GM19324 (cell line): Measurements from ENCODE around the gene NR2C2AP.

Experiments used
- ATAC-seq: cut with Tn5 transposase; IDR thresholded peaks from one replicate; pipeline ENCODE4 v1.9.1; 2021; ENCODE audit warnings: mild to moderate bottlenecking, moderate library complexity; ENCODE audit not compliant: unreplicated experiment, low FRiP score

Gene NR2C2AP

GRCh38 chr19:19215792-19216191, 12.6 kb upstream of the NR2C2AP start:
- no peak for ATAC-seq

- ATAC-seq, result no peak
Measured at GRCh38 chr19:19214892-19215291, 11.7 kb upstream of the NR2C2AP start.

- ATAC-seq, result no peak
Measured at GRCh38 chr19:19214159-19214490, 10.9 kb upstream of the NR2C2AP start.

- no peak for ATAC-seq
Measured at GRCh38 chr19:19213426-19214158, 10.4 kb upstream of the NR2C2AP start.

GRCh38 chr19:19212916-19213315, 9.7 kb upstream of the NR2C2AP start:
- ATAC-seq, result no peak

GRCh38 chr19:19211499-19212420, 8.5 kb upstream of the NR2C2AP start, which contains the start of gene NCAN:
TSS of gene NCAN (plus strand) at chr19:19211958. CDS start at chr19:19216954, 4,996 bp downstream.
- no peak for ATAC-seq

GRCh38 chr19:19209372-19209771, 6.2 kb upstream of the NR2C2AP start:
- ATAC-seq, result no peak

GRCh38 chr19:19207637-19208572, 4.7 kb upstream of the NR2C2AP start:
- no peak for ATAC-seq

GRCh38 chr19:19206938-19207337, 3.7 kb upstream of the NR2C2AP start:
- no peak for ATAC-seq

GRCh38 chr19:19205416-19206410, 2.5 kb upstream of the NR2C2AP start:
- no peak for ATAC-seq

- no peak for ATAC-seq
Measured at GRCh38 chr19:19204181-19204580, 967 bp upstream of the NR2C2AP start.

- no peak for ATAC-seq
Measured at GRCh38 chr19:19202707-19203011, 555 bp downstream of the NR2C2AP start.

- ATAC-seq, result no peak
Measured at GRCh38 chr19:19201697-19202630, 1.2 kb downstream of the NR2C2AP start.

- no peak for ATAC-seq
Measured at GRCh38 chr19:19193926-19194325, 9.3 kb downstream of the NR2C2AP start.

- ATAC-seq, result no peak
Measured at GRCh38 chr19:19192910-19193423, 10.2 kb downstream of the NR2C2AP start.

- peak; percentile 89 for ATAC-seq
Measured at GRCh38 chr19:19192078-19192882, 10.9 kb downstream of the NR2C2AP start, which contains the start of the genes BORCS8 and RFXANK. TSS of gene BORCS8 (minus strand) at chr19:19192152. CDS start at chr19:19192117, 35 bp downstream. TSS of gene RFXANK (plus strand) at chr19:19192258. CDS start at chr19:19193947, 1,689 bp downstream.

GRCh38 chr19:19191768-19192077, 11.5 kb downstream of the NR2C2AP start:
- ATAC-seq, result no peak
